Measurements from ENCODE around the gene PIGC.

DNA sequence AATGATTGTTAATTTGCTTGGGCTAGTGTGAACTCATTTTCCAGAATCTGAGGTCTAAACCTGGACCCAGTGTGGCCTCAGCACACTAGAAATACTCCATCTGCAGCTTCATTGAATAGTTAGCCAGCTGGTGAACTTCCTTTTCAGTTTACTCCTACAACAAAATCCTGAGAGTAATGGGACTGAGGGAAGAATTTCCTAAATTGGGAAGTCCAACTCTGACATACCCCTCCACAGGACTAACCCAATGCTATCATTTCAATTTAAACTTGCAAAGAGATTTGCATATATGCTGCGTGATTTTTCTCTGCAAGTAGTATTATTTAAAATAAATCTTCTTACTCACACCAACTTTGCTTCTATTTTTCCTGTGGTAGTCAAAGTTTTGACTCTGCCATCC is 27.8 kb upstream of the PIGC start:
- no peak for TF ChIP-seq YY1 (IDR thresholded peaks at IDR 0.05; ENCODE audit: insufficient read depth, insufficient read length)
- no peak for TF ChIP-seq ZNF274 (IDR thresholded peaks at IDR 0.05; ENCODE audit: low read depth, low read length)
- no peak for TF ChIP-seq SUZ12 (IDR thresholded peaks at IDR 0.05; ENCODE audit: extremely low read depth, insufficient read depth, insufficient read length)
